ENCODE measurements around the gene NKAIN1. TPM values are rescaled to one million over a fixed set of nuclear protein-coding genes. Genes with fewer than 3 reads are reported as not detected.
"Not testable (repeated sequence)": the region's sequence is repeated elsewhere in the genome, so short reads cannot be mapped to it uniquely, and the experiment has no call there.

NKAIN1 gene
- total RNA-seq, 1 donor from 2014 or later, result 9.4 TPM

GRCh38 chr1:31201931-31202360 lies 37.7 kb downstream of the NKAIN1 start:
- H3K4me1 Mint-ChIP-seq, result no peaks in the 10 kb centered on the region
- no peak overlapping the region for H3K27ac Mint-ChIP-seq
- no peak for TF ChIP-seq CTCF (IDR thresholded peaks at IDR 0.05; ENCODE audit: unreplicated experiment)
- H3K36me3 Mint-ChIP-seq, result no peaks in the 10 kb centered on the region
- no peaks in the 10 kb centered on the region for H3K9me3 Mint-ChIP-seq
- H3K27me3 Mint-ChIP-seq (ENCODE audit: low read depth), result no peaks in the 10 kb centered on the region
- DNase-seq (ENCODE audit: low spot score in 2 of 2, unreplicated experiment in 2 of 2), result no peak
- no peak overlapping the region for H3K4me3 Mint-ChIP-seq

- H3K36me3 Mint-ChIP-seq, result no peaks in the 10 kb centered on the region
- TF ChIP-seq CTCF (IDR thresholded peaks at IDR 0.05; ENCODE audit: unreplicated experiment), result no peak
- H3K4me3 Mint-ChIP-seq, result no peak overlapping the region
- DNase-seq (ENCODE audit: low spot score in 2 of 2, unreplicated experiment in 2 of 2), result no peak
- H3K4me1 Mint-ChIP-seq, result no peaks in the 10 kb centered on the region
- no peaks in the 10 kb centered on the region for H3K27me3 Mint-ChIP-seq (ENCODE audit: low read depth)
- no peaks in the 10 kb centered on the region for H3K9me3 Mint-ChIP-seq
- H3K27ac Mint-ChIP-seq, result peak overlapping the region; percentile 30
Observed at GRCh38 chr1:31199949-31200348, 39.7 kb downstream of the NKAIN1 start.

GRCh38 chr1:31199236-31199790 lies 40.4 kb downstream of the NKAIN1 start:
- no peak overlapping the region for H3K4me3 Mint-ChIP-seq
- H3K9me3 Mint-ChIP-seq, result no peaks in the 10 kb centered on the region
- no peak for TF ChIP-seq CTCF (IDR thresholded peaks at IDR 0.05; ENCODE audit: unreplicated experiment)
- H3K4me1 Mint-ChIP-seq, result no peaks in the 10 kb centered on the region
- H3K27me3 Mint-ChIP-seq (ENCODE audit: low read depth), result no peaks in the 10 kb centered on the region
- no peak for DNase-seq (ENCODE audit: low spot score in 2 of 2, unreplicated experiment in 2 of 2)
- H3K36me3 Mint-ChIP-seq, result no peaks in the 10 kb centered on the region
- H3K27ac Mint-ChIP-seq, result no peak overlapping the region

GRCh38 chr1:31198600-31198999 lies 41.1 kb downstream of the NKAIN1 start:
- H3K36me3 Mint-ChIP-seq, result no peaks in the 10 kb centered on the region
- H3K4me3 Mint-ChIP-seq, result no peak overlapping the region
- DNase-seq (ENCODE audit: low spot score in 2 of 2, unreplicated experiment in 2 of 2), result no peak
- H3K27ac Mint-ChIP-seq, result no peak overlapping the region
- peaks cover 3% of the 10 kb centered on the region for H3K4me1 Mint-ChIP-seq
- H3K27me3 Mint-ChIP-seq (ENCODE audit: low read depth), result no peaks in the 10 kb centered on the region
- TF ChIP-seq CTCF (IDR thresholded peaks at IDR 0.05; ENCODE audit: unreplicated experiment), result no peak
- H3K9me3 Mint-ChIP-seq, result no peaks in the 10 kb centered on the region

GRCh38 chr1:31198150-31198549 lies 41.5 kb downstream of the NKAIN1 start:
- H3K27ac Mint-ChIP-seq, result no peak overlapping the region
- H3K36me3 Mint-ChIP-seq, result no peaks in the 10 kb centered on the region
- no peak for DNase-seq (ENCODE audit: low spot score in 2 of 2, unreplicated experiment in 2 of 2)
- peaks cover 3% of the 10 kb centered on the region for H3K4me1 Mint-ChIP-seq
- H3K9me3 Mint-ChIP-seq, result no peaks in the 10 kb centered on the region
- no peak overlapping the region for H3K4me3 Mint-ChIP-seq
- H3K27me3 Mint-ChIP-seq (ENCODE audit: low read depth), result no peaks in the 10 kb centered on the region
- TF ChIP-seq CTCF (IDR thresholded peaks at IDR 0.05; ENCODE audit: unreplicated experiment), result no peak

GRCh38 chr1:31196685-31197084 lies 43.0 kb downstream of the NKAIN1 start:
- Mint-ChIP-seq H3K27ac (no peak overlapping the region), H3K4me1 (peaks cover 3% of the 10 kb centered on the region), H3K36me3 (no peaks in the 10 kb centered on the region), H3K27me3 (ENCODE audit: low read depth) (no peaks in the 10 kb centered on the region), H3K4me3 (no peak overlapping the region), H3K9me3 (no peaks in the 10 kb centered on the region)
- TF ChIP-seq CTCF (IDR thresholded peaks at IDR 0.05; ENCODE audit: unreplicated experiment), result no peak
- DNase-seq (ENCODE audit: low spot score in 2 of 2, unreplicated experiment in 2 of 2), result no peak

GRCh38 chr1:31195267-31195666 lies 44.4 kb downstream of the NKAIN1 start:
- not testable (repeated sequence) for DNase-seq (ENCODE audit: low spot score in 2 of 2, unreplicated experiment in 2 of 2); H3K4me3 Mint-ChIP-seq; H3K4me1 Mint-ChIP-seq; H3K27ac Mint-ChIP-seq; H3K27me3 Mint-ChIP-seq (ENCODE audit: low read depth); H3K9me3 Mint-ChIP-seq; H3K36me3 Mint-ChIP-seq
